Measurements from ENCODE around the gene CFAP46.
A peak's percentile ranks its signal among the peaks of the same experiment; 100 is the strongest.
"Not testable (repeated sequence)": the region's sequence is repeated elsewhere in the genome, so short reads cannot be mapped to it uniquely, and the experiment has no call there.

CFAP46 gene

GRCh38 chr10:132938472-132939339 is 3.7 kb downstream of the CFAP46 start:
- H3K27ac ChIP-seq = no peak overlapping the region

GRCh38 chr10:132937861-132938260 is 4.5 kb downstream of the CFAP46 start:
- H3K27ac ChIP-seq = no peak overlapping the region
- TF ChIP-seq, protein P1, sequence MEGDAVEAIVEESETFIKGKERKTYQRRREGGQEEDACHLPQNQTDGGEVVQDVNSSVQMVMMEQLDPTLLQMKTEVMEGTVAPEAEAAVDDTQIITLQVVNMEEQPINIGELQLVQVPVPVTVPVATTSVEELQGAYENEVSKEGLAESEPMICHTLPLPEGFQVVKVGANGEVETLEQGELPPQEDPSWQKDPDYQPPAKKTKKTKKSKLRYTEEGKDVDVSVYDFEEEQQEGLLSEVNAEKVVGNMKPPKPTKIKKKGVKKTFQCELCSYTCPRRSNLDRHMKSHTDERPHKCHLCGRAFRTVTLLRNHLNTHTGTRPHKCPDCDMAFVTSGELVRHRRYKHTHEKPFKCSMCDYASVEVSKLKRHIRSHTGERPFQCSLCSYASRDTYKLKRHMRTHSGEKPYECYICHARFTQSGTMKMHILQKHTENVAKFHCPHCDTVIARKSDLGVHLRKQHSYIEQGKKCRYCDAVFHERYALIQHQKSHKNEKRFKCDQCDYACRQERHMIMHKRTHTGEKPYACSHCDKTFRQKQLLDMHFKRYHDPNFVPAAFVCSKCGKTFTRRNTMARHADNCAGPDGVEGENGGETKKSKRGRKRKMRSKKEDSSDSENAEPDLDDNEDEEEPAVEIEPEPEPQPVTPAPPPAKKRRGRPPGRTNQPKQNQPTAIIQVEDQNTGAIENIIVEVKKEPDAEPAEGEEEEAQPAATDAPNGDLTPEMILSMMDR (conservative IDR thresholded peaks at IDR 0.05) = no peak

More at GRCh38 chr10:132938472-132939339, 3.7 kb downstream of the CFAP46 start:
- TF ChIP-seq, protein P1 (conservative IDR thresholded peaks at IDR 0.05) = peak; percentile 68

DNA sequence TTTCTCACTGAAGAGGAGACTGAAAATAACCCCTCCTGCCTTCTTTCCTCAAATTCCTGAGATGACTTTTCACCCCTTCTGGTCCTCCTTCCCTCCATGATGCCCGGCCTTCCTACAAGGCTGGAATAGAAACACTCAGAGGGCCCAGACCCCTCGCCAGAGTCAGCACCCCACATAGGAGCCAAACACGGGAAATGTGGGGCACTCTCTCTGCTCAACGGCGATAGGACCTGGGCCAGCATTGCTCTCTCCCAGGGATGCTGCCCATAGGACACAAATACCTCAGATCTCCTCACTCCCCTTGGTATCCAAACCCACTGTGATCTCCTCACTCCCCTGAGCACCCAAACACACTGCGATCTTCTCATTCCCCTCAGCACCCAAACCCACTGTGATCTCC is 7.4 kb downstream of the CFAP46 start:
- TF ChIP-seq, protein P1 (conservative IDR thresholded peaks at IDR 0.05) = no peak
- H3K27ac ChIP-seq = no peak overlapping the region

- TF ChIP-seq, protein P1 (conservative IDR thresholded peaks at IDR 0.05) = no peak
- H3K27ac ChIP-seq = no peak overlapping the region
These were observed 8.9 kb downstream of the CFAP46 start for GRCh38 chr10:132933308-132934042.

GRCh38 chr10:132932461-132933307 is 9.7 kb downstream of the CFAP46 start:
- TF ChIP-seq, protein P1 (conservative IDR thresholded peaks at IDR 0.05) = no peak
- H3K27ac ChIP-seq = no peak overlapping the region

GRCh38 chr10:132931258-132932250 is 10.8 kb downstream of the CFAP46 start:
- H3K27ac ChIP-seq = not testable (repeated sequence)

DNA sequence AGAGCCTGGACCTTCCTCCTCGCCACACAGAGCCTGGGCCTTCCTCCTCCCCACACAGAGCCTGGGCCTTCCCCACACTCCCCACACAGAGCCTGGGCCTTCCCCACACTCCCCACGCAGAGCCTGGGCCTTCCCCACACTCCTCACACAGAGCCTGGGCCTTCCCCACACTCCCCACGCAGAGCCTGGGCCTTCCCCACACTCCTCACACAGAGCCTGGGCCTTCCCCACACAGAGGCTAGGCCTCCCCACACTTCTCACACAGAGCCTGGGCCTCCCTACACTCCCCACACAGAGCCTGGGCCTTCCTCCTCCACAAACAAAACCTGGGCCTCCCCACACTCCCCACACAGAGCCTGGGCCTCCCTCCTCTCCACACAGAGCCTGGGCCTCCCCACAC is 11.7 kb downstream of the CFAP46 start:
- not testable (repeated sequence) for H3K27ac ChIP-seq
